PC-3 (cell line): ENCODE data around the gene IGSF8.

Experiments used
- EZH2 ChIP-seq: fragments of 300-600 bp; sonication (generic); IDR thresholded peaks from one replicate; pipeline ENCODE4 v1.6.1; 2017; ENCODE audit warnings: antibody characterized with exemption, mild to moderate bottlenecking, low read length; ENCODE audit not compliant: unreplicated experiment
- EZH2phosphoT487 ChIP-seq: fragments of 300-600 bp; sonication (generic); IDR thresholded peaks from 2 replicates; pipeline ENCODE4 v1.6.1; 2018; ENCODE audit warnings: mild to moderate bottlenecking, antibody characterized with exemption, low read length, borderline replicate concordance
- TF ChIP-seq, protein P1 (sequence below): fragments of 300-600 bp; sonication (generic); conservative IDR thresholded peaks from 2 replicates; pipeline ENCODE4 v1.5.1; 2017; ENCODE audit warnings: antibody characterized with exemption, low read depth, mild to moderate bottlenecking, low read length

DNA sequence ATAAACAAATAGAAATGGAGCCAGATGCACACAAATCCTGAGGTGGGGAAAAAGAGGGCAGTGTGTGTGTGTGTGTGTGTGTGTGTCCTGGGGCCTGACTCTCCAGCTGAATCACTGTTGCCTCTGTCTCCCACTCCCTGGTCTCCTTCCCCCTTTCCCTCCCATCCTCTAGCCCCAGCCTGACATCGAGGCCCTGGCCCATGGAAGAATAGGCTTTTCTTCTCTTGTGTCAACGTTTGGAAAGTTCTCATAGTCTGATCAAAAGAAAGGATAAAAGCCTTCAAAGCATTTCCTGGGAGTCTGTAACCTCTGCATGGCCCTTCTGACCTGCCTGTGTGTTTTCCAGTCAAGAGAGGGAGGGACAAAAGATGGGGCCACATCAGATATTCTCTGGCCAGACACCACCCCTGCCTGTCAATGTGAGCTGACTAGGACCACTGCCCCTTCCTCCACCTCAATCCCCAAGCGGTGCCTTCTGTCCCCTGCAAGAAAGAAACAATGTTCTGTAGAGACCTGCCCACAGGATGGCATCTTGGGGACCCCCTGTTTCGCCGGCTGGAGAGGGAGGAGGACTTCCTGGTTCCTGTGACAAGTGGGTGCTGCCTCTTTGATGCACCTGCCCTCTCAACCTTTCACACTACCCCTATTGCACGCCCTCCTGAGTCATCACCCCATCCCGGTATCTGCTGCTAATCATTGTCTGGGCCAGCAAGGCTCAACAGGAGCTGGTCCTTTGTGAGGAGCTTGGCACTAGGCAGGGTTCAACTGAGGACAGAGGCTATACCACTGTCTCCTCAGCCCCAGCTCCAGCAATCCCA is 44.7 kb downstream of the IGSF8 start:
- TF ChIP-seq, protein P1, sequence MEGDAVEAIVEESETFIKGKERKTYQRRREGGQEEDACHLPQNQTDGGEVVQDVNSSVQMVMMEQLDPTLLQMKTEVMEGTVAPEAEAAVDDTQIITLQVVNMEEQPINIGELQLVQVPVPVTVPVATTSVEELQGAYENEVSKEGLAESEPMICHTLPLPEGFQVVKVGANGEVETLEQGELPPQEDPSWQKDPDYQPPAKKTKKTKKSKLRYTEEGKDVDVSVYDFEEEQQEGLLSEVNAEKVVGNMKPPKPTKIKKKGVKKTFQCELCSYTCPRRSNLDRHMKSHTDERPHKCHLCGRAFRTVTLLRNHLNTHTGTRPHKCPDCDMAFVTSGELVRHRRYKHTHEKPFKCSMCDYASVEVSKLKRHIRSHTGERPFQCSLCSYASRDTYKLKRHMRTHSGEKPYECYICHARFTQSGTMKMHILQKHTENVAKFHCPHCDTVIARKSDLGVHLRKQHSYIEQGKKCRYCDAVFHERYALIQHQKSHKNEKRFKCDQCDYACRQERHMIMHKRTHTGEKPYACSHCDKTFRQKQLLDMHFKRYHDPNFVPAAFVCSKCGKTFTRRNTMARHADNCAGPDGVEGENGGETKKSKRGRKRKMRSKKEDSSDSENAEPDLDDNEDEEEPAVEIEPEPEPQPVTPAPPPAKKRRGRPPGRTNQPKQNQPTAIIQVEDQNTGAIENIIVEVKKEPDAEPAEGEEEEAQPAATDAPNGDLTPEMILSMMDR, result no peak
- no peak for TF ChIP-seq EZH2phosphoT487
- TF ChIP-seq EZH2, result no peak
